ENCODE results near the gene ZNF618. TPM values are rescaled to one million over a fixed set of nuclear protein-coding genes. Genes with fewer than 3 reads are reported as not detected.

ZNF618 gene
- total RNA-seq, 1 experiment from 2014 or later = 1.8 TPM

GRCh38 chr9:113946496-113947115 lies 70.5 kb downstream of the ZNF618 start:
- in situ Hi-C loops (cut with HindIII; ENCODE audit: low pct_unique_long_range_greater_than_20kb, low sequenced_read_pairs) = no loop called here
- CTCF ChIA-PET = interaction anchor here (0.7 kb wide), 1 partner anchor 514 kb away, joined by 5 read pairs; no protein-coding TSS in a partner anchor

GRCh38 chr9:113947941-113948340 lies 71.8 kb downstream of the ZNF618 start:
- in situ Hi-C loops (cut with HindIII; ENCODE audit: low pct_unique_long_range_greater_than_20kb, low sequenced_read_pairs) = no loop called here
- ChIA-PET POLR2A (no interaction called here), CTCF (no interaction called here)

More at GRCh38 chr9:113946496-113947115, 70.5 kb downstream of the ZNF618 start:
- Histone ChIP-seq H3K27me3 (ENCODE audit: control insufficient read depth, insufficient read depth, low read length) (no peaks in the 10 kb centered on the region), H3K36me3 (ENCODE audit: control insufficient read depth, insufficient read depth, low read length) (no peaks in the 10 kb centered on the region), H3K9me3 (ENCODE audit: control insufficient read depth, insufficient read depth, low read depth, low read length) (no peaks in the 10 kb centered on the region), H3K4me1 (ENCODE audit: control insufficient read depth, insufficient read depth, low read length) (no peaks in the 10 kb centered on the region), H3K4me3 (ENCODE audit: low read depth in 2 of 2, low read length in 2 of 2) (no peak overlapping the region), H3K27ac (ENCODE audit: low read length) (no peak overlapping the region)
- intact Hi-C loops (cut with micrococcal nuclease; ENCODE audit: unreplicated experiment) = no loop called here
- POLR2A ChIA-PET = no interaction called here
- BruUV-seq (replicated peaks) = no TSS peak
- ATAC-seq (no peak), DNase-seq (ENCODE audit: low read depth, low spot score) (no peak)
- no peak for TF ChIP-seq SIN3A (IDR thresholded peaks at IDR 0.05; ENCODE audit: borderline replicate concordance, insufficient read depth, low read depth, low read length)
- no peak for TF ChIP-seq TCF7L2 (IDR thresholded peaks at IDR 0.05; ENCODE audit: low read depth, low read length)
- TF ChIP-seq CTCF (IDR thresholded peaks at IDR 0.05) = no peak
- TF ChIP-seq POLR2AphosphoS5 (IDR thresholded peaks at IDR 0.05; ENCODE audit: low read depth, low read length) = no peak
- TF ChIP-seq REST (IDR thresholded peaks at IDR 0.05; ENCODE audit: insufficient read depth in 1 of 2, low read depth in 2 of 2, low read length in 1 of 2) = no peak

More at GRCh38 chr9:113947941-113948340, 71.8 kb downstream of the ZNF618 start:
- no peaks in the 10 kb centered on the region for H3K9me3 ChIP-seq (ENCODE audit: control insufficient read depth, insufficient read depth, low read depth, low read length)
- no peaks in the 10 kb centered on the region for H3K27me3 ChIP-seq (ENCODE audit: control insufficient read depth, insufficient read depth, low read length)
- H3K4me3 ChIP-seq (ENCODE audit: low read depth in 2 of 2, low read length in 2 of 2) = no peak overlapping the region
- no TSS peak for BruUV-seq (replicated peaks)
- H3K4me1 ChIP-seq (ENCODE audit: control insufficient read depth, insufficient read depth, low read length) = no peaks in the 10 kb centered on the region
- DNase-seq (ENCODE audit: low read depth, low spot score) (no peak), ATAC-seq (no peak)
- intact Hi-C loops (cut with micrococcal nuclease; ENCODE audit: unreplicated experiment) = no loop called here
- no peak overlapping the region for H3K27ac ChIP-seq (ENCODE audit: low read length)
- no peaks in the 10 kb centered on the region for H3K36me3 ChIP-seq (ENCODE audit: control insufficient read depth, insufficient read depth, low read length)
- TF ChIP-seq TCF7L2 (IDR thresholded peaks at IDR 0.05; ENCODE audit: low read depth, low read length) (no peak), POLR2AphosphoS5 (IDR thresholded peaks at IDR 0.05; ENCODE audit: low read depth, low read length) (no peak), REST (IDR thresholded peaks at IDR 0.05; ENCODE audit: insufficient read depth in 1 of 2, low read depth in 2 of 2, low read length in 1 of 2) (no peak), CTCF (IDR thresholded peaks at IDR 0.05) (no peak), SIN3A (IDR thresholded peaks at IDR 0.05; ENCODE audit: borderline replicate concordance, insufficient read depth, low read depth, low read length) (no peak)

All from Panc1 (cell line).